ENCODE results near the gene BCL2L2. TPM values are rescaled to one million over a fixed set of nuclear protein-coding genes. Genes with fewer than 3 reads are reported as not detected.

The BCL2L2 gene
- polyA plus RNA-seq, 1 donor (not counting 4 experiments of a cell fraction or from before 2014, with no cell fraction given): 33.9 TPM

DNA sequence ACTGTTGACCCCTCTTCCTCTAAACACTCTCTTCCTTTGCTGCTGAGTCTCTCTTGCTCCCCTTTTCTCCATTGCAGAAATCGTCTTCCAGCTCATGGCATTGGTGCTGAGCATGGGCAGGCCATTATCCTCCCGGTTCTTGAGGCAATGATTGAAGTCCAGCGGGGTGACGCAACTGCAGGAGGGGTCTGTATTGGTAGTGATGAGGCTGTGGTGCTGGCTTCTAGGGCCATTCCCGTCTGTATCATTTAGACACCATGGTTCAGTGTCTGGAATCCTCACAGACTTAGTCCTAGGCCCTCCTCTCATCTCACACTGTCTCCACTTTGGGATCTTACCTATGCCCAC is 46.8 kb downstream of the BCL2L2 start:
- Histone ChIP-seq H3K4me2 (ENCODE audit: control insufficient read depth, extremely low read depth, insufficient read depth, low read depth, low read length) (no peak overlapping the region), H3K79me2 (ENCODE audit: control insufficient read depth, insufficient read depth, low read length) (no peaks in the 10 kb centered on the region), H3K9me3 (ENCODE audit: control insufficient read depth, low read depth, low read length) (no peaks in the 10 kb centered on the region), H3K9ac (ENCODE audit: control insufficient read depth, extremely low read depth, insufficient read depth, low read length) (no peak overlapping the region), H4K20me1 (ENCODE audit: control insufficient read depth, extremely low read depth, insufficient read depth, low read length) (no peaks in the 10 kb centered on the region), H3K36me3 (ENCODE audit: control insufficient read depth in 2 of 2, extremely low read depth in 1 of 2, insufficient read depth in 2 of 2, low read length in 2 of 2) (peaks cover 0 to 2% of the 10 kb centered on the region in 2 experiments), H3K4me3 (ENCODE audit: control insufficient read depth in 2 of 3, extremely low read depth in 1 of 3, insufficient read depth in 2 of 3, low read depth in 1 of 3, low read length in 3 of 3) (no peak overlapping the region), H3K27me3 (ENCODE audit: control insufficient read depth, extremely low read depth, insufficient read depth, low read length) (peaks cover 22% of the 10 kb centered on the region), H2AFZ (ENCODE audit: control insufficient read depth, low read length) (no peak overlapping the region), H3K4me1 (ENCODE audit: control insufficient read depth, extremely low read depth, insufficient read depth, low read length) (peaks cover 3% of the 10 kb centered on the region), H3K27ac (ENCODE audit: control insufficient read depth, insufficient read depth, low read length) (no peak overlapping the region), H3K9me1 (ENCODE audit: control insufficient read depth, extremely low read depth, insufficient read depth, low read length) (no peaks in the 10 kb centered on the region)
- TF ChIP-seq EZH2 (IDR thresholded peaks at IDR 0.05; ENCODE audit: low read length): no peak
- TF ChIP-seq, protein P1, sequence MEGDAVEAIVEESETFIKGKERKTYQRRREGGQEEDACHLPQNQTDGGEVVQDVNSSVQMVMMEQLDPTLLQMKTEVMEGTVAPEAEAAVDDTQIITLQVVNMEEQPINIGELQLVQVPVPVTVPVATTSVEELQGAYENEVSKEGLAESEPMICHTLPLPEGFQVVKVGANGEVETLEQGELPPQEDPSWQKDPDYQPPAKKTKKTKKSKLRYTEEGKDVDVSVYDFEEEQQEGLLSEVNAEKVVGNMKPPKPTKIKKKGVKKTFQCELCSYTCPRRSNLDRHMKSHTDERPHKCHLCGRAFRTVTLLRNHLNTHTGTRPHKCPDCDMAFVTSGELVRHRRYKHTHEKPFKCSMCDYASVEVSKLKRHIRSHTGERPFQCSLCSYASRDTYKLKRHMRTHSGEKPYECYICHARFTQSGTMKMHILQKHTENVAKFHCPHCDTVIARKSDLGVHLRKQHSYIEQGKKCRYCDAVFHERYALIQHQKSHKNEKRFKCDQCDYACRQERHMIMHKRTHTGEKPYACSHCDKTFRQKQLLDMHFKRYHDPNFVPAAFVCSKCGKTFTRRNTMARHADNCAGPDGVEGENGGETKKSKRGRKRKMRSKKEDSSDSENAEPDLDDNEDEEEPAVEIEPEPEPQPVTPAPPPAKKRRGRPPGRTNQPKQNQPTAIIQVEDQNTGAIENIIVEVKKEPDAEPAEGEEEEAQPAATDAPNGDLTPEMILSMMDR (optimal IDR thresholded peaks at IDR 0.05 in 1 of 3, IDR thresholded peaks at IDR 0.05 in 1 of 3, conservative IDR thresholded peaks at IDR 0.05 in 1 of 3; ENCODE audit: extremely low read depth in 1 of 3, insufficient read depth in 2 of 3, low read length in 3 of 3): no peak
- DNase-seq (ENCODE audit: low read depth, low spot score) (no peak), FAIRE-seq (no peak)
- dilution Hi-C loops (cut with MboI; ENCODE audit: extremely low pct_ligation_motif_present, low sequenced_read_pairs): no loop called here

DNA sequence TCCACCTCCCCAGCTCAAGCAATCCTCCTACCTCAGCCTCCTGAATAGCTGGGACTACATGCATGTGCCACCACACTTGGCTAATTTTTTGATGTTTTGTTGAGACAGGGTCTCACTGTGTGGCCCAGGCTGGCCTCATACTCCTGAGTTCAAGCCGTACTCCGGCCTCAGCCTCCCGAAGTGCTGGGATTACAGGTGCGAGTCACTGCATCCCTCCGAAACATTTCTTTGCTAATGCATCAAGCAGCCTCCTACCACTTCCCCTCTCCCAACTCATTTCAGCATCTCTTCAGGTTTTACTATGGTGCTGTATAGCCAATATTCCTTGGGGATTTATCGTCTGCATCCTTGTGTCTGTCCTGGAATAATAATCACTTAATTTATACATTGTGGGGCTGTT is 48.4 kb downstream of the BCL2L2 start:
- dilution Hi-C loops (cut with MboI; ENCODE audit: extremely low pct_ligation_motif_present, low sequenced_read_pairs): no loop called here
- DNase-seq (ENCODE audit: low read depth, low spot score): no peak
- Histone ChIP-seq H3K79me2 (ENCODE audit: control insufficient read depth, insufficient read depth, low read length) (no peaks in the 10 kb centered on the region), H2AFZ (ENCODE audit: control insufficient read depth, low read length) (no peak overlapping the region), H3K4me1 (ENCODE audit: control insufficient read depth, extremely low read depth, insufficient read depth, low read length) (peaks cover 3% of the 10 kb centered on the region), H3K9me1 (ENCODE audit: control insufficient read depth, extremely low read depth, insufficient read depth, low read length) (no peaks in the 10 kb centered on the region), H3K9me3 (ENCODE audit: control insufficient read depth, low read depth, low read length) (no peaks in the 10 kb centered on the region), H3K4me3 (ENCODE audit: control insufficient read depth in 2 of 3, extremely low read depth in 1 of 3, insufficient read depth in 2 of 3, low read depth in 1 of 3, low read length in 3 of 3) (no peak overlapping the region), H3K27me3 (ENCODE audit: control insufficient read depth, extremely low read depth, insufficient read depth, low read length) (peaks cover 20% of the 10 kb centered on the region), H3K4me2 (ENCODE audit: control insufficient read depth, extremely low read depth, insufficient read depth, low read depth, low read length) (no peak overlapping the region), H3K9ac (ENCODE audit: control insufficient read depth, extremely low read depth, insufficient read depth, low read length) (no peak overlapping the region), H3K27ac (ENCODE audit: control insufficient read depth, insufficient read depth, low read length) (no peak overlapping the region), H3K36me3 (ENCODE audit: control insufficient read depth in 2 of 2, extremely low read depth in 1 of 2, insufficient read depth in 2 of 2, low read length in 2 of 2) (peaks cover 0 to 2% of the 10 kb centered on the region in 2 experiments), H4K20me1 (ENCODE audit: control insufficient read depth, extremely low read depth, insufficient read depth, low read length) (no peaks in the 10 kb centered on the region)
- TF ChIP-seq, protein P1 (optimal IDR thresholded peaks at IDR 0.05 in 1 of 3, IDR thresholded peaks at IDR 0.05 in 1 of 3, conservative IDR thresholded peaks at IDR 0.05 in 1 of 3; ENCODE audit: extremely low read depth in 1 of 3, insufficient read depth in 2 of 3, low read length in 3 of 3): no peak
- no peak for TF ChIP-seq EZH2 (IDR thresholded peaks at IDR 0.05; ENCODE audit: low read length)
- FAIRE-seq: no peak

Measured in keratinocyte (primary cell).